ENCODE results near the gene VPS54.
A peak's percentile ranks its signal among the peaks of the same experiment; 100 is the strongest.
"Not testable (repeated sequence)": the region's sequence is repeated elsewhere in the genome, so short reads cannot be mapped to it uniquely, and the experiment has no call there.

Gene VPS54

GRCh38 chr2:63993130-63993584, 26.1 kb downstream of the VPS54 start:
- DNase-seq: not testable (repeated sequence)

- no peak for DNase-seq
These were observed 27.1 kb downstream of the VPS54 start for GRCh38 chr2:63992061-63992685.

GRCh38 chr2:63991173-63991999, 27.8 kb downstream of the VPS54 start:
- DNase-seq: not testable (repeated sequence)

DNA sequence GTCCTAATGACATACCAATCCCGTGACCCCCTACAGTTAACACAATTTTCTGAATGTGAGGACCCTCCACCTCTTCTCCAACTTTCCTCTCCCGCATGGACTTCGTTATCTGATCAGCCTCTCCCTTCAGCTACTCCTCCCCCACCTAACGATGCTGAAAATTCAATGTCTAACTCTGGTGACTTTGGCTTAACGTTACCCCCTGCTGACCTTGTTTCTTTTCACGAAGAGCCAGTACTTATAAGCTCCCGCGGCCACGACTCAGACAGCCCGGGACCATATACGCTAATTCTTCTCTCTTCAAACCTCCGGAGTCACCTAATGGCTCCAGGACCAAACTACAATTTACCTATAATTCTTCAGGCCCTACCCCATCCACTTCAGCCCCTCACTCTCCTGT, 29.2 kb downstream of the VPS54 start:
- no peak for DNase-seq

DNA sequence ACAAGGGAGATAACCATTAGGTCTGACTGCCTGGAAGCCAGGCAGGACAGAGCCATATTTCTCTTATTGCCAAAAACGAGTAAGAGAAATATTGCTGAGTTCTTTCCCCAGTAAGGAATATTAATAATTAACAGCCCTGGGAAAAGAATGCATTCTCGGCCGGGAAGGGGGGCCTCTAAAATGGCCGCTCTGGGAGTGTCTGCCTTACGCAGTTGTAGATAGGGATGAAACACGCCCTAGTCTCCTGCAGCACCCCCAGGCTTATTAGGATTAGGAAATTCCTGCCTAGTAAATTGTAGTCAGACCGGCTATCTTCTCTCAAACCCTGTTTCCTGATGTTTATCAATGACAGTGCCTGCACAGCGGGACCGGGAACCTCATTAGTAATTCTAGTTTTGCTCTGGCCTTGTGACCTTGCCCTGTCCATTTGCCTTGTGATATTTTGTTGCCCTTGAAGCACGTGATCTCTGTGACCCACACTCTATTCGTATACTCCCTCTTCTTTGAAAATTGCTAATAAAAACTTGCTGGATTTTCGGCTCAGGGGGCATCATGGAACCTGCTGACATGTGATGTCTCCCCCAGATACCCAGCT, 30.3 kb downstream of the VPS54 start:
- DNase-seq: not testable (repeated sequence)

DNA sequence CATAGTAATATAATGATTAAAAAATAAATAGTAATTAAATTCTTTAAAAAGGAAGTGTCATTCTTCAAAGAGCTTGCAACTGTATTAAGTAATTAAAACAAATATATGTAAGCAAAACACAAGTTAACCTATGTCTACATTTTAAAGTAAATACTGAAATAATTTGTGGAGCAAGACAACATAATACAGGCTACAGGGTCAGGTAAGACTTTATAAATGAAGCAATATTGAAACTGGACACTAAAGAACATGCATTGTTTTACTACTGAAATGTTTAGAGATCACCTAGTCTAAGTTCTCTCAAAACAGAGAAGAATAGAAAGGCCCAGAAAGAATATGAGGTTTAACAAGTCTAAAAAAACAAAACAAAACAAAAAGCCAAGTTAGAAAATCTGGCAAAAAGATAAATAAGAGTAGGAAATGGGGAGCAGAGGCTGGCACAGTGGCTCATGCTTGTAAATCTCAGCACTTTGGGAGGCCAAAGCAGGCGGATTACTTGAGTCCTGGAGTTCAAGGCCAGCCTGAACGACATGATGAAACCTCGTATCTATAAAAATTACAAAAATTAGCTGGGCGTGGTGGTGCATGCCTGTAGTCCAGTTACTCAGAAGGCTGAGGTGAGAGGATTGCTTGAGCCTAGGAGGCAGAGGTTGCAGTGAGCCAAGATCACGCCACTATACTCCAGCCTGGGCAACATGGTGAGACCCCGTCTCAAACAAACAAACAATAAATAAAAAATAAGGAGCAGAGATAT, 34.4 kb downstream of the VPS54 start:
- no peak for DNase-seq

DNA sequence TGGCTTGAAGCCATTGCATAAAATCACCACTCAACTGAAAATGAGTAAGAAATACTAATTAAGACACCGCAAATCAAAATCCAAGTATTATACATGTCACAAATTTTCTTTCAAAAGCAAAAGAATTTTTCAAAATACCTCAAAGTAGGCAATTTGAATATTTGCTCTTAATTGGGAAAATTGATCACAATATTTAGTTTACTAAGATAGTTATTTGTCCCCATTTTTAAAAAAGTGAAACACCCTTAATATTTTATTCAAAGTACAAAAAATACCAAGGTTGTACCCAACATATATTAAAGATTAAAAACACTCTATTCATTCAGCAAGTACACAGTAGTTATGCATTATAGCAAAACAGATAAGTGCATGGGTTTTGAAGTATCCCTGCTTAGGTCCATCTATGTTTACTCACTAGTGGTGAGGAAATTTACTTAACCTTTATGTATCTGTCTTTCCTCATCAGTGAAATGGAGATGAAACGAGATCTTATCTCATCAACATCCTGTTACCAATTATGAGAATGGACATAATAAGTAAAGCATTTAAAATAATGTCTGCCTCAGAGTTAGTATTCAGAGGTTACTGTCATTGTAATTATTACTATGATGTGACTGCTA, 35.1 kb downstream of the VPS54 start:
- DNase-seq: peak; percentile 8

GRCh38 chr2:63982335-63982734, 36.9 kb downstream of the VPS54 start:
- DNase-seq: no peak

- no peak for DNase-seq
These were observed 37.5 kb downstream of the VPS54 start for GRCh38 chr2:63981702-63982103.

GRCh38 chr2:63980794-63981193, 38.4 kb downstream of the VPS54 start:
- DNase-seq: no peak

- peak; percentile 25 for DNase-seq
These were observed 41.3 kb downstream of the VPS54 start for GRCh38 chr2:63977904-63978303.

DNA sequence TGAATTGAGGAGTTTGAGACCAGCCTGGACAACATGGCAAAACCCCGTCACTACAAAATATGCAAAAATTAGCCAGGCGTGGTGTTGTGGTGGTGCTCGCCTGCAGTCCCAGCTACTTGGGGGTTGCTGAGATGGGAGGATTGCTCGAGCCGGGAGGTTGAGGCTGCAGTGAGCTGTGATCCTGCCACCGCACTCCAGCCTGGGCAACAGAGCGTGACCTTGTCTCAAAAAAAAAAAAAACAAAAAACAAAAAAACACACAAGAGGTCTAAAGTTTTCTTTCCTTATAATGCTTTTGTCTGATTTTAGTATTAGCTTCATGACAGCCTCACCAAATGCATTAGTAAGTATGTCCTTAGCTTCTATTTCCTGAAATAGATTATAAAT, 43.1 kb downstream of the VPS54 start:
- no peak for DNase-seq

DNA sequence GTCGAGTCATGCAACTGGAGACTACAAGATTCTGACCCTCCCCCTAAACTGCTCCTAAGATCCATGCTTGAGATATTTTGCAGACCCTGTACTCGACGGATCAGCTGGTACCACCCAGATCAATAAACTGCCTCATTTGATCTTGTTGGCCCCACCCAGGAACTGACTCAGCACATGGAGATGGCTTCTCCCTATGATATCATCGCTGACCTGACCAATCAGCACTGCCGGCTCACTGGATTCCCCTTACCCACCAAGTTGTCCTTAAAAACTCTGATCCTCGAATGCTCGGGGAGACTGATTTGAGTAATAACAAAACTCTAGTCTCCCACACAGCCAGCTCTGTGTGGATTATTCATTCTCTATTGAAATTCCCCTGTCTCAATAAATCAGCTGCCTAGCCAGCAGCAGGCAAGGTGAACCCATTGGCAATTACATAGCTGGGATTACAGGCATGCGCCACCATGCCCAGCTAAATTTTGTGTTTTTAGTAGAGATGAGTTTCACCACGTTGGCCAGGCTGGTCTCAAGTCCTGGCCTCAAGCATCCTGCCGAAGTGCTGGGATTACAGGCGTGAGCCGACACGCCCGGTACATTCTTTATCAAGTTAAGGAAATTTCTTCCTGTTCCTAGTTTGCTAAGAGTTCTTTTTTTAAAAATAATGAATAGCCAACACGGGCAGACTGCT, 43.6 kb downstream of the VPS54 start:
- no peak for DNase-seq

DNA sequence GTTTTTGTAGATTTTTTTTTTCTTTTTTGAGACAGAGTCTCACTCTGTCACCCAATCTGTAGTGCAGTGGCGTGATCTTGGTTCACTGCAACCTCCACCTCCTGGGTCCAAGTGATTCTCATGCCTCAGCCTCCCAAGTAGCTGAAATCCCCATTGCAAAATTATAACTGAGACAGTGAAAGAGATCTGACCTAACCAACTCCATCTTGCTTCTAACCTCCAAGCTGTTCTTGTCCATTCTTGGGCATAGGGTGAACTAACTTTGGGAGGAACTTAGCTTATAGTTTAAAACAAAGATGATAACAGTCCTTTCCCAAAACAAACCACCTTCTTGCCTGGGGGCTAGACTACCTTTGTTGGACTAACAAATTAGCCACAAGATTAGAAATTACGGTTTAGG, 44.2 kb downstream of the VPS54 start:
- not testable (repeated sequence) for DNase-seq

DNA sequence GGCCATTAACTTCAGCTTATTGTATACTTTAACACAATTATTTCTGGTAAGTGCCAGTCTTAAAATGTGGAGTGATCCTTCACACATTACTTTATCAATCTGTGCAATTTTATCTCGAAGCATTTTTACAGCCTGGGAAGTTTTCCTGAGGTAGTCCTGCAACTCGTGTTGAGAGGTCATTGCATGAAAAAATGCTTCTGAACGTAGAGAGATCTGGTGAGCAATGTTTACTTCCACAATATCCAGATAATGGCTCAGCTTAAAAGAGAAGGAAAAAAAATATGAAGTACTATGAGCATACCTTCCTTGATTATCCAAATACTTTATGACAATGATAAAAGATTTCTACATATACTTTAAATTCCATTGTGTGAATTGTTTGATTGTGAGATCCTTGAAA, 57.0 kb downstream of the VPS54 start:
- no peak for DNase-seq

- no peak for DNase-seq
These were observed 68.8 kb downstream of the VPS54 start for GRCh38 chr2:63950414-63950813.

GRCh38 chr2:63942788-63943187, 76.4 kb downstream of the VPS54 start:
- no peak for DNase-seq

- not testable (repeated sequence) for DNase-seq
These were observed 87.1 kb downstream of the VPS54 start for GRCh38 chr2:63932104-63932503.

GRCh38 chr2:63926815-63927214, 92.4 kb downstream of the VPS54 start:
- no peak for DNase-seq

- no peak for DNase-seq
These were observed 104.9 kb downstream of the VPS54 start for GRCh38 chr2:63914311-63914710.

DNA sequence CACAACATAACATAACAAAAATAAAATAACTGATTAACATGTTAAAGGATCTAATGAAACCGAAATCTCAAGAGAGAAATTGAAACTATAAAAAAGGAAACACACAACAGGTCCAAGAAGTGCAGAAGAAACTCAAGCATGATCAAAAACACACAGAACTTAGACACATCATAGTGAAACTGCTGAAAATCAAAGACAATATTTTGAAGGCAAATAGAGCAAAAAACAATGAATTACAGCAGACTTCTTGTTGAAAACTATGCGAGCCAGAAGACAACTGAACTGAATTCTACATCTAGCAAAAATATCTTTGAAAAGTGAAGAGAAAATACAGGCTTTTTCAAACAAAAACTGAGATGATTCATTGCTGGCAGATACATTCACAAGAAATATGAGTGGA, 116.2 kb downstream of the VPS54 start:
- DNase-seq: no peak

DNA sequence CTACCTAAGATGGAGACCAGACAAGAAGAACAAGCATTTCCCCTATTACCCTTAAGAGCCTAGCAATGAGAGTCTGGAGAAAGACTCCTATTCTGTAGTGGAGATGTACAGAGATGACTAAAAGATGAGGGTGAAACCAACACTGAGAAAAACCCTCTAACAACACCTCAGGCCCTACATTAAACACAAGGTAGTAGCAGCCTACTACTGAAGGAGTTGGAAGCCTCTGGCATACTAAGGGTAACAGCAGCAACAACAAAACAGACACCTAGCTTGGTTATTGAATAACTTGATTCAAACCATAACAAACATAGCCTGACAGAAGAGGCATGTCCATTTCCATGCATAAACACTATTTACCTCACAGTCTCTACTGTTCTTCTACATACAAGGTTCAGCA, 117.1 kb downstream of the VPS54 start:
- no peak for DNase-seq
